Activated T-cell treated with anti-CD3 and anti-CD28 coated beads for 1 hour (primary cell): ENCODE data around the gene TMPRSS11F.

Experiments used
- DNase-seq: peaks from one replicate; pipeline ENCODE4 v3.0.0-alpha.2; 2020; ENCODE audit warnings: low read depth

TMPRSS11F gene

GRCh38 chr4:68077301-68077700 is 52.4 kb downstream of the TMPRSS11F start:
- DNase-seq: no peak

DNA sequence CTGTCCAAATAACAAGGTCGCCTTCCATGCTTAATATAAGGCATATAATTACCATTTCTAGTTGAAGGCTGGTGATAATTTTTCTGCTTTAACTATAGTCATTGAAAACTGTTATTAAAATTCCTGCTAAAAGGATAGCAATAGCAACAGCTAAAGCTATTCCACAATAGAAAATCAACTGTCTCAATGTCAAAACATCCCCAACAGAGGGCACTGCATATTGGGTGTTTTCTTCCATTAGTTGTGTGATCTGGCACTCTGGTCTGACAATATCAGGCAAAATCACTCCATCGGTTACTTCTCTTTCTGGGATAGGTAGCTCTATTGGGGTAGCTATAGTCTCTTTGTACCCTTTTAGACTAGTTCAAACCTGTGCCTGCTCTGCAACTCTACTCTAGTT is 53.5 kb downstream of the TMPRSS11F start:
- no peak for DNase-seq

GRCh38 chr4:68074397-68074796 is 55.3 kb downstream of the TMPRSS11F start:
- no peak for DNase-seq

DNA sequence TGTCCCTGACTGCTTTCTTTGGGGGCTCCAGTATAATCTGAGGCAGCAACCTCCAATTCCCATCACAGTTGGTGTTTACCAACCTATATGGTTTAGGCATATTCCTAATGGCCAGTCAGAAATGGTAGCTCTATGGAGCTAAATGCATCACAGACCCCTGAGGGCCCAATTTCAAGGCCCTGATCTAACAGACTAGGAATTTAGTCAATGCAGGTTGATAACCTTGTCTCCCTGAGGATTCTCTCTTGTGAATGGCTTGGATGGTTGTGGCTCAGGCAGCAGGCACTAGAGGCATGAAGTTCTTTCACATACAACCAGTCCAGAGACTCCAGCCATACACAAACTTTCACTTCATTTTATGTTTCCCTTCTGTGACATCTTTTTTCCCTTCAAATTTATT is 59.4 kb downstream of the TMPRSS11F start:
- no peak for DNase-seq

GRCh38 chr4:68062501-68062900 is 67.2 kb downstream of the TMPRSS11F start:
- DNase-seq: no peak

DNA sequence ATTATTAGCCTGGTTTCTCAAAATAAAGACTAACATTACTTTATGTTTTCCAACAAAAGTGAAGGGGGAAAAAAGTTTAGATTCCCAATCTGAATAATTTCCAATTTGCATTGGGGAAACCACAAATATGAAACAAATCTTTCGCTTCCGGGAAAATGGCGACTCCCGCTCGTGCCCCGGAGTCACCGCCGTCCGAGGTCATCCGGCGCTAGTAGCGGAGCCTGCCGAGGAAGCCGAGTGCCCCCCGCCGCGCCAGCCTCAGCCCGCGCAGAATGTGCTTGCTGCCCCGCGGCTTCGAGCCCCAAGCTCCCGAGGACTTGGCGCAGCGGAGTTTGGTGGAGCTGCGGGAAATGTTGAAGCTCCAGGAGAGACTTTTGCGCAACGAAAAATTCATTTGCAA is 91.4 kb downstream of the TMPRSS11F start:
- DNase-seq: no peak

- DNase-seq: no peak
Measured at GRCh38 chr4:68021185-68021584, 108.5 kb downstream of the TMPRSS11F start.

GRCh38 chr4:68011684-68012083 is 118.0 kb downstream of the TMPRSS11F start:
- DNase-seq: no peak
